WTC11 (cell line): ENCODE results near the gene DLX1. TPM values are rescaled to one million over a fixed set of nuclear protein-coding genes. Genes with fewer than 3 reads are reported as not detected.

Experiments used
- ATAC-seq: fragments of 200-7000 bp; cut with Tn5 transposase; 2 replicates; pipeline ENCODE4 v1.10.0; 2021; ENCODE audit warnings: mild to moderate bottlenecking, moderate library complexity
- CTCF ChIA-PET: fragments of 300-600 bp; sonication (Branson Sonifier 250); formaldehyde crosslinking; loops from one replicate; lab custom pipeline; 2021; ENCODE audit warnings: antibody characterized with exemption; lab: Charles Lee
- POLR2A ChIA-PET: fragments of 350-600 bp; sonication (Branson Sonifier 250); formaldehyde crosslinking; loops from one replicate; lab custom pipeline; 2021; ENCODE audit warnings: antibody characterized with exemption; lab: Charles Lee
- DNase-seq: peaks from one replicate; pipeline ENCODE4 v3.0.0; 2021; ENCODE audit warnings: low spot score
- H3K27ac Mint-ChIP-seq: 2 replicates; pipeline ENCODE4 v1.8.0; 2021; ENCODE audit warnings: mixed read lengths
- H3K27me3 Mint-ChIP-seq: 2 replicates; pipeline ENCODE4 v1.8.0; 2021; ENCODE audit warnings: low read depth, mild to moderate bottlenecking, moderate library complexity, mixed read lengths
- H3K36me3 Mint-ChIP-seq: 2 replicates; pipeline ENCODE4 v1.8.0; 2021; ENCODE audit warnings: mixed read lengths
- H3K4me1 Mint-ChIP-seq: 2 replicates; pipeline ENCODE4 v1.8.0; 2022; ENCODE audit warnings: mixed read lengths
- H3K4me3 Mint-ChIP-seq: 2 replicates; pipeline ENCODE4 v1.8.0; 2021; ENCODE audit warnings: mild to moderate bottlenecking, moderate library complexity, mixed read lengths
- H3K9me3 Mint-ChIP-seq: 2 replicates; pipeline ENCODE4 v1.8.0; 2021; ENCODE audit warnings: mixed read lengths
- CREB1 ChIP-seq: sonication (generic); formaldehyde crosslinking; IDR thresholded peaks from 2 replicates; pipeline ENCODE4 v1.8.0; 2023; ENCODE audit warnings: mild to moderate bottlenecking, missing genetic modification reagents
- CREM ChIP-seq: sonication (generic); formaldehyde crosslinking; IDR thresholded peaks from 2 replicates; pipeline ENCODE4 v1.8.1; 2022; ENCODE audit warnings: mild to moderate bottlenecking, missing genetic modification reagents, moderate library complexity
- E2F4 ChIP-seq: sonication (generic); formaldehyde crosslinking; IDR thresholded peaks from 2 replicates; pipeline ENCODE4 v1.8.1; 2022; ENCODE audit warnings: low read depth, mild to moderate bottlenecking, moderate library complexity, missing genetic modification reagents, borderline replicate concordance
- FOXJ3 ChIP-seq: sonication (generic); formaldehyde crosslinking; IDR thresholded peaks from 2 replicates; pipeline ENCODE4 v1.9.0; 2021; ENCODE audit warnings: missing genetic modification reagents, mild to moderate bottlenecking, borderline replicate concordance
- FOXP1 ChIP-seq: sonication (generic); formaldehyde crosslinking; IDR thresholded peaks from 2 replicates; pipeline ENCODE4 v1.8.0; 2022; ENCODE audit warnings: missing genetic modification reagents, mild to moderate bottlenecking, moderate library complexity, borderline replicate concordance
- MXD4 ChIP-seq: fragments of 250-450 bp; sonication (Bioruptor Pico); IDR thresholded peaks from 2 replicates; pipeline ENCODE4 v1.8.0; 2021; ENCODE audit warnings: mild to moderate bottlenecking, moderate library complexity, borderline replicate concordance
- NFE2L1 ChIP-seq: sonication (generic); formaldehyde crosslinking; IDR thresholded peaks from 2 replicates; pipeline ENCODE4 v1.8.1; 2023; ENCODE audit warnings: missing genetic modification reagents
- RELA ChIP-seq: sonication (generic); formaldehyde crosslinking; IDR thresholded peaks from 2 replicates; pipeline ENCODE4 v1.8.1; 2022; ENCODE audit warnings: missing genetic modification reagents, mild to moderate bottlenecking, borderline replicate concordance
- RORB ChIP-seq: fragments of 250-450 bp; sonication (Bioruptor Pico); IDR thresholded peaks from 2 replicates; pipeline ENCODE4 v1.9.0; 2021; ENCODE audit warnings: mild to moderate bottlenecking
- TCF7 ChIP-seq: sonication (generic); formaldehyde crosslinking; IDR thresholded peaks from 2 replicates; pipeline ENCODE4 v1.8.0; 2022; ENCODE audit warnings: mild to moderate bottlenecking, low read depth, missing genetic modification reagents, moderate library complexity
- TEAD4 ChIP-seq: sonication (generic); formaldehyde crosslinking; IDR thresholded peaks from 2 replicates; pipeline ENCODE4 v1.8.0; 2022; ENCODE audit warnings: mild to moderate bottlenecking, missing genetic modification reagents
- ZNF281 ChIP-seq: sonication (generic); formaldehyde crosslinking; IDR thresholded peaks from 2 replicates; pipeline ENCODE4 v1.8.0; 2023; ENCODE audit warnings: mild to moderate bottlenecking, missing genetic modification reagents
- ZNF317 ChIP-seq: sonication (generic); formaldehyde crosslinking; IDR thresholded peaks from 2 replicates; pipeline ENCODE4 v1.8.1; 2023; ENCODE audit warnings: low read depth, mild to moderate bottlenecking, moderate library complexity, missing genetic modification reagents, borderline replicate concordance
- ZNF416 ChIP-seq: fragments of 250-450 bp; sonication (Bioruptor Pico); IDR thresholded peaks from 2 replicates; pipeline ENCODE4 v1.9.0; 2021; ENCODE audit warnings: mild to moderate bottlenecking, inconsistent platforms
- ZNF423 ChIP-seq: fragments of 250-450 bp; sonication (Bioruptor Pico); IDR thresholded peaks from 2 replicates; pipeline ENCODE4 v2.1.2; 2022; ENCODE audit warnings: mild to moderate bottlenecking, moderate library complexity
- ZNF512 ChIP-seq: sonication (generic); formaldehyde crosslinking; IDR thresholded peaks from 2 replicates; pipeline ENCODE4 v1.8.1; 2022; ENCODE audit warnings: missing genetic modification reagents, borderline replicate concordance
- ZNF671 ChIP-seq: fragments of 250-450 bp; sonication (Bioruptor Pico); IDR thresholded peaks from 2 replicates; pipeline ENCODE4 v1.8.0; 2021; ENCODE audit warnings: mild to moderate bottlenecking
- total RNA-seq: library from RNA; stranded (reverse); gene quantifications from 3 replicates; pipeline ENCODE4 v1.2.3, GENCODE V29; 2021
- TF ChIP-seq, protein P1 (sequence below): fragments of 250-450 bp; sonication (Bioruptor Pico); IDR thresholded peaks from 2 replicates; pipeline ENCODE4 v1.9.0; 2021; ENCODE audit warnings: moderate library complexity, mild to moderate bottlenecking, inconsistent platforms, borderline replicate concordance
- TF ChIP-seq, protein P2 (sequence below): sonication (generic); formaldehyde crosslinking; IDR thresholded peaks from 2 replicates; pipeline ENCODE4 v1.8.0; 2022; ENCODE audit warnings: missing genetic modification reagents

The DLX1 gene
- total RNA-seq, 1 experiment from 2014 or later = not detected

DNA sequence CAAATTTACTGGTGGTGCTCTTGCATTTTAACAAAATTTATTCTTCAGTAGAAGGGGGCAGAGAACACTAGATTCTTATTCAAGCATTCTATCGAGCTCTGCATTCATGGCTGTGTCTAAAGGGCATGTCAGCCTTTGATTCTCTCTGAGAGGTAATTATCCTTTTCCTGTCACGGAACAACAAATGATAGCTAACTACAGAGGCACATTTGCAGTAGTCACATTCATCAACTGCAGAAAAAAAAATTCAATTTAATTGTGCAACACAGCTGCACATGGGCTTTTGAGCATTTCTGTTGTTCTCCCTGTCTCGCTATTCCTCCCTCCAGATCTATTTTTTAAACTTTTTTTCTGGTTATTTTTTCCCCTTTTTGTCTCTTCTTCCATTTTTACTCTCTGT is 13.0 kb upstream of the DLX1 start (continued):
- TF ChIP-seq ZNF281 (CRISPR knock-in tag) (no peak), TCF7 (CRISPR knock-in tag) (no peak), ZNF416 (no peak), FOXP1 (CRISPR knock-in tag) (no peak), CREM (CRISPR knock-in tag) (no peak)
- TF ChIP-seq, protein P1, sequence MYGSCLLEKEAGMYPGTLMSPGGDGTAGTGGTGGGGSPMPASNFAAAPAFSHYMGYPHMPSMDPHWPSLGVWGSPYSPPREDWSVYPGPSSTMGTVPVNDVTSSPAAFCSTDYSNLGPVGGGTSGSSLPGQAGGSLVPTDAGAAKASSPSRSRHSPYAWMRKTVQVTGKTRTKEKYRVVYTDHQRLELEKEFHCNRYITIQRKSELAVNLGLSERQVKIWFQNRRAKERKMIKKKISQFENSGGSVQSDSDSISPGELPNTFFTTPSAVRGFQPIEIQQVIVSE (CRISPR knock-in tag) = no peak

- Mint-ChIP-seq H3K27me3 (peaks cover 16% of the 10 kb centered on the region), H3K4me3 (no peak overlapping the region), H3K36me3 (no peaks in the 10 kb centered on the region), H3K9me3 (peaks cover 3% of the 10 kb centered on the region; the same call in 1 of the 2 replicates), H3K27ac (no peak overlapping the region), H3K4me1 (peaks cover 3% of the 10 kb centered on the region; the same call in 1 of the 2 replicates)
- TF ChIP-seq FOXJ3 (CRISPR knock-in tag) (no peak), E2F4 (CRISPR knock-in tag) (no peak), ZNF423 (no peak)
- POLR2A ChIA-PET = no interaction called here
- CTCF ChIA-PET = interaction anchor here (1.0 to 1.6 kb wide), 3 partner anchors 13 to 30 kb away, joined by 3 to 5 read pairs (median 4); partner anchors contain the start of genes DLX1 and DLX2
- no peak for DNase-seq
- no peak for ATAC-seq
Measured at GRCh38 chr2:172072706-172073105, 12.6 kb upstream of the DLX1 start.

- TF ChIP-seq NFE2L1 (CRISPR knock-in tag) = no peak
- H3K4me3 Mint-ChIP-seq = no peak overlapping the region
- H3K4me1 Mint-ChIP-seq = peaks cover 3% of the 10 kb centered on the region; the same call in 1 of the 2 replicates
- H3K36me3 Mint-ChIP-seq = no peaks in the 10 kb centered on the region
- ATAC-seq (no peak), DNase-seq (no peak)
- peaks cover 24% of the 10 kb centered on the region for H3K27me3 Mint-ChIP-seq
- H3K9me3 Mint-ChIP-seq = peaks cover 3% of the 10 kb centered on the region; the same call in 1 of the 2 replicates
- CTCF ChIA-PET = interaction anchor here (1.5 to 1.6 kb wide), 2 partner anchors 12 to 29 kb away, joined by 4 to 5 read pairs; partner anchors contain the start of genes DLX1 and DLX2
- POLR2A ChIA-PET = no interaction called here
- H3K27ac Mint-ChIP-seq = no peak overlapping the region
Measured at GRCh38 chr2:172073518-172073917, 11.8 kb upstream of the DLX1 start.

DNA sequence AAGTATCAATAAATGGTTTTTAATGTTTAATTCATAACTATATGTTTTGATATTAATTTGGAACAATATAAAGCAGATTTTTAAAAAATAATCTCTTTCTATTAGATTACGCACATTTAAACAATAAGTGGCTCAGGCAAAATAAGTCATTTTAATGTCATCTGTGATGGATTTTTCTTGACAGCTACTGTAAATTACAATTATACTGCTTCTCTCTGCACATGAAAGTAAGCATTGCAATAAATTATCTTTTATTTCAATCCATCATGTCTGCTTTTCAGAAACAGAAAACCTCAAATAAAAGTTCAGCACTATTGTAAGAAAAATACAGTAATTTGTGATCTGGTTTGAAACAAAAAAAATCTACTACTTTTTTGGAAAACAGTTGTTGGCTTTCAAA is 11.1 kb upstream of the DLX1 start:
- Mint-ChIP-seq H3K4me1 (peaks cover 3% of the 10 kb centered on the region; the same call in 1 of the 2 replicates), H3K9me3 (no peaks in the 10 kb centered on the region), H3K4me3 (no peak overlapping the region), H3K27me3 (peaks cover 31% of the 10 kb centered on the region), H3K27ac (no peak overlapping the region), H3K36me3 (no peaks in the 10 kb centered on the region)
- ChIA-PET CTCF (no interaction called here), POLR2A (no interaction called here)
- no peak for ATAC-seq
- DNase-seq = no peak
- no peak for TF ChIP-seq CREM (CRISPR knock-in tag)
- no peak for TF ChIP-seq ZNF512
- no peak for TF ChIP-seq MXD4
- no peak for TF ChIP-seq ZNF423
- TF ChIP-seq, protein P2, sequence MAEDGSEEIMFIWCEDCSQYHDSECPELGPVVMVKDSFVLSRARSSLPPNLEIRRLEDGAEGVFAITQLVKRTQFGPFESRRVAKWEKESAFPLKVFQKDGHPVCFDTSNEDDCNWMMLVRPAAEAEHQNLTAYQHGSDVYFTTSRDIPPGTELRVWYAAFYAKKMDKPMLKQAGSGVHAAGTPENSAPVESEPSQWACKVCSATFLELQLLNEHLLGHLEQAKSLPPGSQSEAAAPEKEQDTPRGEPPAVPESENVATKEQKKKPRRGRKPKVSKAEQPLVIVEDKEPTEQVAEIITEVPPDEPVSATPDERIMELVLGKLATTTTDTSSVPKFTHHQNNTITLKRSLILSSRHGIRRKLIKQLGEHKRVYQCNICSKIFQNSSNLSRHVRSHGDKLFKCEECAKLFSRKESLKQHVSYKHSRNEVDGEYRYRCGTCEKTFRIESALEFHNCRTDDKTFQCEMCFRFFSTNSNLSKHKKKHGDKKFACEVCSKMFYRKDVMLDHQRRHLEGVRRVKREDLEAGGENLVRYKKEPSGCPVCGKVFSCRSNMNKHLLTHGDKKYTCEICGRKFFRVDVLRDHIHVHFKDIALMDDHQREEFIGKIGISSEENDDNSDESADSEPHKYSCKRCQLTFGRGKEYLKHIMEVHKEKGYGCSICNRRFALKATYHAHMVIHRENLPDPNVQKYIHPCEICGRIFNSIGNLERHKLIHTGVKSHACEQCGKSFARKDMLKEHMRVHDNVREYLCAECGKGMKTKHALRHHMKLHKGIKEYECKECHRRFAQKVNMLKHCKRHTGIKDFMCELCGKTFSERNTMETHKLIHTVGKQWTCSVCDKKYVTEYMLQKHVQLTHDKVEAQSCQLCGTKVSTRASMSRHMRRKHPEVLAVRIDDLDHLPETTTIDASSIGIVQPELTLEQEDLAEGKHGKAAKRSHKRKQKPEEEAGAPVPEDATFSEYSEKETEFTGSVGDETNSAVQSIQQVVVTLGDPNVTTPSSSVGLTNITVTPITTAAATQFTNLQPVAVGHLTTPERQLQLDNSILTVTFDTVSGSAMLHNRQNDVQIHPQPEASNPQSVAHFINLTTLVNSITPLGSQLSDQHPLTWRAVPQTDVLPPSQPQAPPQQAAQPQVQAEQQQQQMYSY = no peak
- no peak for TF ChIP-seq ZNF317 (CRISPR knock-in tag)
- no peak for TF ChIP-seq ZNF671
- no peak for TF ChIP-seq RELA (CRISPR knock-in tag)
- no peak for TF ChIP-seq TEAD4 (CRISPR knock-in tag)
- no peak for TF ChIP-seq RORB
- TF ChIP-seq E2F4 (CRISPR knock-in tag) = no peak
- TF ChIP-seq CREB1 (CRISPR knock-in tag) = no peak
